Measurements from ENCODE around the gene TSPAN7. TPM values are rescaled to one million over a fixed set of nuclear protein-coding genes. Genes with fewer than 3 reads are reported as not detected.

TSPAN7 gene
- total and polyA plus RNA-seq, 2 donors (not counting 3 experiments of a cell fraction or from before 2014, with no cell fraction given) = 3.2 to 5.2 TPM

GRCh38 chrX:38548508-38548907, 12.8 kb upstream of the TSPAN7 start:
- H3K4me2 ChIP-seq (ENCODE audit: insufficient read depth, low read length) = no peak overlapping the region
- POLR2A ChIA-PET = no interaction called here
- dilution Hi-C loops (cut with MboI; ENCODE audit: extremely low pct_ligation_motif_present, low sequenced_read_pairs) = no loop called here

More at GRCh38 chrX:38548508-38548907, 12.8 kb upstream of the TSPAN7 start:
- CTCF ChIA-PET = no interaction called here
- Histone ChIP-seq H3K36me3 (ENCODE audit: control insufficient read depth in 2 of 2, extremely low read depth in 1 of 2, insufficient read depth in 2 of 2, low read length in 2 of 2) (no peaks in the 10 kb centered on the region), H3K9me3 (replicated peaks; ENCODE audit: control insufficient read depth, insufficient read depth, low read length) (no peaks in the 10 kb centered on the region), H3K4me3 (replicated peaks in 1 of 3; ENCODE audit: insufficient read depth in 1 of 3, low read depth in 1 of 3, low read length in 3 of 3) (no peak overlapping the region), H3K4me1 (ENCODE audit: control insufficient read depth, extremely low read depth, insufficient read depth, low read length) (no peaks in the 10 kb centered on the region), H4K20me1 (replicated peaks; ENCODE audit: control insufficient read depth, extremely low read depth, insufficient read depth, low read length) (no peaks in the 10 kb centered on the region), H3K9me1 (replicated peaks; ENCODE audit: control insufficient read depth, extremely low read depth, insufficient read depth, low read length) (no peaks in the 10 kb centered on the region), H3K79me2 (ENCODE audit: control insufficient read depth, insufficient read depth, low read length) (no peaks in the 10 kb centered on the region), H3K27me3 (ENCODE audit: control insufficient read depth in 2 of 2, insufficient read depth in 2 of 2, low read length in 2 of 2) (no peaks in the 10 kb centered on the region), H3K9ac (replicated peaks; ENCODE audit: extremely low read depth, insufficient read depth, low read length) (no peak overlapping the region), H3K27ac (ENCODE audit: insufficient read depth, low read depth, low read length) (no peak overlapping the region), H2AFZ (ENCODE audit: low read depth, low read length) (no peak overlapping the region)
- TF ChIP-seq GATA2 (IDR thresholded peaks at IDR 0.05; ENCODE audit: insufficient read depth, insufficient read length, low read depth, low read length) = no peak
- TF ChIP-seq CTCF (IDR thresholded peaks at IDR 0.05; ENCODE audit: extremely low read depth in 1 of 2, insufficient read depth in 1 of 2, low read depth in 1 of 2, low read length in 2 of 2) = no peak
- TF ChIP-seq POLR2AphosphoS5 (IDR thresholded peaks at IDR 0.05; ENCODE audit: insufficient read depth, low read depth, low read length) = no peak
- no peak for TF ChIP-seq POLR2A (IDR thresholded peaks at IDR 0.05; ENCODE audit: low read depth, low read length)
- no peak for TF ChIP-seq MAX (IDR thresholded peaks at IDR 0.05; ENCODE audit: insufficient read depth, insufficient read length)
- TF ChIP-seq MYC (IDR thresholded peaks at IDR 0.05; ENCODE audit: low read depth, low read length) = no peak
- TF ChIP-seq JUN (IDR thresholded peaks at IDR 0.05; ENCODE audit: borderline replicate concordance, insufficient read depth, insufficient read length, low read depth) = no peak
- no peak for TF ChIP-seq FOS (IDR thresholded peaks at IDR 0.05; ENCODE audit: borderline replicate concordance, insufficient read depth, low read length)
- no peak for TF ChIP-seq EZH2 (IDR thresholded peaks at IDR 0.05; ENCODE audit: borderline replicate concordance, low read depth, low read length, severe bottlenecking)
- intact Hi-C loops (cut with micrococcal nuclease) = no loop called here
- DNase-seq (ENCODE audit: low read depth, low spot score) (no peak), FAIRE-seq (no peak)
- no TSS peak for BruUV-seq (replicated peaks)
